EH (cell line): ENCODE measurements around the gene STK11IP.

Experiments
- DNase-seq: peaks from one replicate; pipeline ENCODE4 v3.0.0-alpha.2; 2015; ENCODE audit warnings: low read depth

STK11IP gene

DNA sequence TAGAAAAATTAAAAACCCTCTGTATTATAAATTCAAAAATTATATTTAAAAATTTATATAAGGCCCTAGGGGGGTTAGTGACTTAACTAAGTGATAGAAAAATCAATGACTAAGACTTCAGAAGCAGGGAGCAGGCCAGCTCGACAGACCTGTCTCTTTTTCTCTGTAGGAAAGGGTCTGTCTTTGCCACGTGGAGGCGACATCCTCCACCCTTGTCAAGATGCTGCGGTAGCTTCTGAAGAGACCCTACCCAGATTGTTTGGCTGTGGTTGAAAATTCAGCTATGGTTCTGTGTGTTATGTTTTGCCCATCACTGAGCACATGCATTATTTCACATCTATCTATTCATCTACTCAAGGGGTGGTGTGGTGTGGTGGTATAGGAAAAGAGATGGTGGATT lies 21.6 kb downstream of the STK11IP start:
- DNase-seq: no peak

DNA sequence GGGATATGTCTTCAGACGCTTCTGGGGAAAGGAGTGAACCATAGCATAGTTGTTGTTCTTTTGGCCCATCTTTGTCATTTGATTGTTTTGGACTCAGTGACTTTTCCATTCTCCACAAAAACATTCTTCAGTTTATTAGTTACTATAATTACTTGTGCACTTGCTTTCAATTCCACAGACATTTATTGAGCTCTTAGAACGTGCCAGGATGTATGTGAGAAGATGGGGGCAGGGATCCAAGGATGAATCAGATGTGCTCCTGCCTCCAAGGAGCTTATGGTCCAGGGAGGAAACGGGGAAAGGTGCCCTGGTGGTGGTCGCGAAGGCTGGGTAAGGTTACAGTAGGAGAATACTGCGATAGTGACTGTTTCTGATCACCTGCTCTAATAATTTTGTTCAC lies 22.9 kb downstream of the STK11IP start:
- peak; percentile 67 for DNase-seq

DNA sequence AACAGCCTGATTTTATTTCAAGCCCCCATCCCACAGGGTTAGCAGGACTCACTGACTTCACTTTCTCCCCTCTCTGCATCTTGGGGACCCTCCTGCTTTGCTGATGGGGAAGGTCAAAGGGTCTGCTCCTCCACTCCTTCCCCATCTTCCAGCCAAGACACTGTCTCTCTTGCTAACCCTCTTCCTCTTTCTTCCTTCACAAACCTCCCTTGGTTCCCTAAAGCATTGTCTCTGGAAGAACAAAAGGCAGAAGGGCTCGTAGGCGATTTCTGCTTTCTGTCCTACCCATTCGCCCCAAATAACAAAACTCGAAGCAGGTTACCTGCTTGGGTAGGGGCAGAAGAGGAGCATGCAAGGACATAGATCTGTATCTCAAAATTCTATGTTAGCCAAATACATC lies 24.3 kb downstream of the STK11IP start:
- no peak for DNase-seq

DNA sequence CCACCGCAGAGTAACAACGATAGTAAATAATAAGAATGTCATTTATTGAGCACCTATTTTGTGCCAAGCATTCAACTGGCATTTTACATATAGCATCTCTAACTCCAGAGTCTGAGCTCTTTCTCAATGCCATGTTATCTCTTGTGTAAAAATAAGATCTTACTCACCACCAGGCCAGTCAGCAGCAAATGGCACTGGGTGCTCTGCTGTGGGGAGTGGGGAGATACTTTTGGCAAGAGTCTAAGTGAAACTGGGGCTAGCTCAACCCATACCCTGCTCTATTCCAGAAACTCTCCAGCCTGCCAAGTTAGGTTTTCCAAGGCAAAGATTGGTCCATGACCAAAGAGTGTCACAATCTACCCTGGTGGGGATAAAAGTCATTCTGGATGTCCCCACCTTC lies 24.8 kb downstream of the STK11IP start:
- no peak for DNase-seq

DNA sequence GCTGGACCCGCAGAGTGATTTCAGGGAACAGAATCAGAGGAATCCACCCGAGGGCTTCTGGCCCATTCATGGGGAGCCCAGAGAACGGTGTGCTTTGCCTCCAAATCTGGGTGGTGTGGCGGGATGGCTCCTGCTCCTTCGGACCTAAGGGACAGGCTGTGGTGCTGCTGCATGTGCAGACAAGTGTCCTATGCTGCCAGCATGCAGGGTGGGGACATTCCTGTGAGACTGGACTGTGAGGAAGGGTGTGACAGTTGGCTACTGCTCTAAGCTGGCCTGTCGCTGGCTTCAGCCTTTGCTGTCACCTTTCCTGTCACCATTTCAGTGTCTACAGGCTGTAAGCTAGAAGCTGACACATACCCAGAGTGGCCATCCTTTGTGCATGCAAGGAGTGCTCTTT lies 26.9 kb downstream of the STK11IP start:
- no peak for DNase-seq

DNA sequence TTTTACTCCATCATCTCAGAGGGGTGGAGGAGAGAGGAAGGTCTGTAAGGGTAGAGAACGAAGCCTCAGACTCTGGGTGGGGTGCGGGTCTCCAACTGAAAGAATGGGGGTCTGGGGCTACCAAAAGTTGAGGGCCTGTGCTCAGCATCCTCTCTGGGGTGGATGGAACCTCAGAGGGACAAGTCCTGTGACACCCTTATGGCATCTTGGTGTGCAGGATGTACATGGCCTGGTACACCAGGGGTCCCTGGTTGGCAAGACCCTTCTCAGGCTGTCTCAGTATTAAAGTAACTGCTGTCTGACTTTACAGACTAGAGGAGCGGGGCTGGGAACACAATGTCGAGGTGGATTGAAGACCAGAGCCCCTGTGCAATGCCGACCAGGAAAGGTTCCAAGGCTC lies 27.5 kb downstream of the STK11IP start:
- no peak for DNase-seq

DNA sequence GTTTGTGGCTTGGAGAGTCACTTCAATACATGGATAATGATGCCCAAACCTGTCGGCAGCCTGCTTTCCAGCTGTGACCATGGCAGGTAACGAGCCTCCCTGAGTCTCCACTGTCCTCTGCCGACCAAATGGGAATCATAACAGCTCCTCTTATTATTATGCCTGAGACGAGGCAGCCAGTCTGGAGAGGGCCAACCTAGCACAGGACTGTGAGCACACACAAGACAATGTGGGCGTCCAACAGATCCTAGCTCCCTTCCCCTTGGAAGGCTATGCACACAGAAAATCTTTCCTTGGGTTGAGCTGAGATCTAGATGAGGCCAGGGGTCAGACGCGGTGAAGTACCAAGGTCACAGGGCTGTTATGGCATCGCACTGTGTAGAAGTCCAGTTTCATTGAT lies 28.9 kb downstream of the STK11IP start:
- no peak for DNase-seq

DNA sequence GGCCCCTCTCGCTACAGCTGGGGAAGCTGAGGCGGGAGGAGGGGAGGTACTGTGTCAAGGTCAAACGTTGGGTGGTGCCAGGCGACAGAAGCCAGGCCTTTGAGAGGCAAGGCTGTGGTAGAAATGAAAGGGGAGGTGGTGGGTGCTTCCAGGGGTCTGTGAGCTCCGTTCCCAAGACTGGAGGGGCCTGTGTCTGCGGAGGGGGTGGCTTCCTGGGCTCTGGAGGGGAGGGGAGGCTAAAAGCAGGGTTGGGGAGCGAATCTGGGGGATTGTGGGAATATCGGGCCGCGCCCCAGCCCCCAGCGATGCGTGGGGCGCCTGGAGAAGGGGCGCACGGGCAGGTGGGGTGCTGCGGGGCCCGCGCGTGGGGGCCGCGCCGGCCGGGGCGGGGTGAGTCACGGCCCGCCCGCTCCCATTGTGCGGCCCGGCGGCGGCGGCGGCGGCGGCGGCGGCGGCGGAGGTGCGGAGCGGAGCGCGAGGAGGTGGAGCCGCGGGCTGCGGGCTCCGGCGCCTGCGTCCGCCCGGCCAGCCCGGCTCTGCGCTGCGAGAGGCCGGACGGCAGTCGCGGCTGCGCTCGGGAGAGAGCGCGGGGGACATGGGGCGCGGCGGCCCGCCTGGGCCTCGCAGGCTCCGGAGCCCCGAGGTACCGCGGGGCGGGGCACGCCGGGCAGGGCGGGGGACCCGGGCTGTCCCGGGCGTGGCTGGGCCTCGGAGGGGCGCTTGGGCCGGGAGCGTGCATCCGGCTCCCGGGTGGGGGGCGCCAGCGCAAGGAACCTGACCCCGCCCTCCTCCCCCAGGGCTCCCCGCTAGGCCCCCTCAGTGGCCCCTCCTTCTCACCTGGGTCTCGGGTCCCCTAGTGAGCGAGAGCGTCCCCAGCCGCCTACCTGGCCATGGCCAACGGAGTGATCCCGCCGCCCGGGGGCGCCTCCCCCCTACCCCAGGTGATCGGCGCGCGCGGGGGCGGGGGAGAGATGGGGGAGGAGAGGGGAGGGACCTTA lies 29.7 kb downstream of the STK11IP start, which contains the start of gene SLC4A3:
Gene SLC4A3 (plus strand): TSS at position 528 of the 998 bp plus-strand sequence. CDS start 363 bp downstream, at position 891.
- peak; percentile 58 for DNase-seq

DNA sequence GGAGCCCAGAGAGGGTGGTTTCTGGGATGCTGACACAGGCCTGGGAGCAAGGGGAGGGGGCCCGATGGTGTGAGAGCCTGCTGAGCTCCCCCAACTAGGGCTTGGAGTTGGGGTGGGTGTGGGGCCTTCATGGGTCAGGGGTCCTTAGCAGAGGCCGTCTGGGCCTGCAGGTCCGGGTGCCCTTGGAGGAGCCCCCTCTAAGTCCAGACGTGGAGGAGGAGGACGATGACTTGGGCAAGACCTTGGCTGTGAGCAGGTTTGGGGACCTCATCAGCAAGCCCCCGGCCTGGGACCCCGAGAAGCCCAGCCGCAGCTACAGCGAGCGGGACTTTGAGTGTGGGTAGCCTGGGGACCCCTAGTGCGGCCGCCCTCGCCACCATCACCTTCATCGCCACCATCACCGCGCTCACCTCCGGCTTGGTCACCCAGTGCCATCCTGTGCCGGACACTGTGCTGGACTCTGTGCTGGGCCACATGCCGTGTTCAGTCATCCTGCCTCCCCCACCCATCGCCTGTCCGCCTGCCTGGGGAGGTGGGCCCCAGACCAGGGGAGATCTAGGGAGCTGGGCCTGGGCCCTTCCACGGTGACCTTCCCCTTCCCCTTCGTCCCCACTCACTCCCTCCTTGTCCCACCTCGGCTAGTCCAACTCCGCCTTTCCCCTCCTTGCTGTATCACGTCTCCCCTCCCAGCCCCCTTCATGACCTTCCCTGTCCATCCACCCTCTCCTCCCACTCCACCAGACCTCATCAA lies 30.8 kb downstream of the STK11IP start:
- no peak for DNase-seq

DNA sequence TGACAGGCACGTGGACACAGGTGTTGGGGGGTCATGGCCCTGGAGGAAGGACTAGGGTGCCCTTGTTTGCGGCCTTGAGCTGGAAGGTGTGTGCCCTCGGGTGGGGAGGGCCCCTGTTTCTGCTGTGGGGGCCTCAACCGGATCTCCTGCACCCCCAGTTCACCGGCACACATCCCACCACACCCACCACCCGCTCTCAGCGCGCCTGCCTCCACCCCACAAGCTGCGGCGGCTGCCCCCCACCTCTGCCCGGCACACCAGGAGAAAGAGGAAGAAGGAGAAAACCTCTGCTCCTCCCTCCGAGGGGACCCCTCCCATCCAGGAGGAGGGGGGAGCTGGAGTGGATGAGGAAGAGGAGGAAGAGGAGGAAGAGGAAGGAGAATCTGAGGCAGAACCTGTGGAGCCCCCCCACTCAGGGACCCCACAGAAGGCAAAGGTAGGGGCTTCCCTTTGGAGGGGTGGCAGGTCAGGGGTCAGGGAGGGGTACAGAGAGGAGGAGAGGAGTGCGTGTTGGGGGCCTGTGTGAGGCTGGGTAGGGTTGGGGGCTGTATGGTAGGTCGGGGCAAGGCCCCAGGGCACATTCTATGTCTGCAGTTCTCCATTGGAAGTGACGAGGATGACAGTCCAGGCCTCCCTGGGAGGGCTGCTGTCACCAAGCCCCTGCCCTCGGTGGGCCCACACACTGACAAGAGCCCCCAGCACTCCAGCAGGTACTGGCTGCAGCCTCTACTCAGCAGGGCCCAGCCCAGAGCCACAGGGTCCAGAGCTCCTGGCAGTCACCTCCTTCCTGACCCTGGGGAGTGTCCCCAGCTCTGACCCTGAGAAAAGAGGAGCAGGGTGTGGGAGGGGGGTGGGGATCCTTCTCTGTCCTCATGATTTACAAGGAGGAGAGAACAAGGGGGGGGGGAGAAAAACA lies 31.6 kb downstream of the STK11IP start:
- no peak for DNase-seq

DNA sequence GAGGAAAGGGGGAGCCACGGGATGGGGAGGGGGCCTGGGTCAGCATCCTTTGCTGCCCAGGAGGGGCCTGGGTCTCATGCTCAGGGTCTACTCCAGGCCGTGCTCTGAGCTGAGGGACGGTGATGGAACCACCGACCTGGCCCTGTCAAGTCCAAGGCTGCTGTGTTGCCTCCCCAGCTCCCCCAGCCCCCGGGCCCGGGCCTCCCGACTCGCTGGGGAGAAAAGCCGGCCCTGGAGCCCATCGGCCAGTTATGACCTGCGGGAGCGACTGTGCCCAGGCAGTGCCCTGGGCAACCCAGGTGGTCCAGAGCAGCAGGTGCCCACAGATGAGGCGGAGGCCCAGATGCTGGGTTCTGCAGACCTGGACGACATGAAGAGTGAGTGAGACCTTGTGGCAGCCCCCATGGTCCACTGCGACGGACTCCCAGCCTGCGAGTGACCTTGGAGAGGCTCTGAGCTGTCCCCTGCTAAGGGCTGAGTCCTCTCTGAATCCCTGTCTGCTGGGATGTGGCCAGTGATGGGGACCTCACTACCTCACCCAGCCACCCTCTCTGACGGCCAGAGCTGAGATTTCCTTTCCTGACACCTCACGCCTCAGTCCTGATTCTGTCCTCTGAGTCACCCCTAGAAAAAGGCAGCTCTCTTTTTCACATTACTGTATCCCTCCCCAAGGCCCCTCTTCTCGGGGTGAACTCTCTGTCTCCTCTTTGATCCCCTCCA lies 32.5 kb downstream of the STK11IP start:
- DNase-seq: peak; percentile 22

DNA sequence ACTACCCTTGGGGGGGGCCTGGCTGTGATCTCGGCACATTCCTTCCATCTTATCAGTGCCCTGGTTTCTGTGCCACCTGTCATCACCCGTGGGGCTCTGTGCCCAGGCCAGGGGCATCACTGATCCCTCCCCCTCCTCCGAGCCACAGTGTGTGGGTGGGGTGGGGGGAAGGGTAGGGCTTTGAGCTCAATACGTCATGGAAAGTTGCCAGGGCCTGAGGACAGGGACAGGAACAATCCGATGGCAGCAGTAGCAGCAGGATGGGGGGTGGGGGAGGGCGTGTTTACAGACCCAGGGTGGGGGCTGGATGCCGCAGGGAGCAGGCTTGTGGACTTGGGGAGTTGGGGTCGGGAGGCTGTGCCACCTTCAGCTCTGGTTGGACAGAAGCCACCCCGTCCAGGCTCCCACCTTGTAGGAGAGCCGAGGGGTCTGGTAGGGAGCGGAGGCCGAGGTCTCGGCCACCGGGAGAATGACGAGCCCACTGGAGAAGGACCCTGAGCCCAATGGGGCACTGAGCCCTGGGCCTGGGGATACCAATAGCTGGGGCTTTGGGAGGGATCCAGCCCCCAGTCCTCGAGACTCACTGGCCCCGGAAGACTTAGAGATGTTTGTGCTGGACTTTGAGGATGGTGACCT lies 33.2 kb downstream of the STK11IP start:
- no peak for DNase-seq

DNA sequence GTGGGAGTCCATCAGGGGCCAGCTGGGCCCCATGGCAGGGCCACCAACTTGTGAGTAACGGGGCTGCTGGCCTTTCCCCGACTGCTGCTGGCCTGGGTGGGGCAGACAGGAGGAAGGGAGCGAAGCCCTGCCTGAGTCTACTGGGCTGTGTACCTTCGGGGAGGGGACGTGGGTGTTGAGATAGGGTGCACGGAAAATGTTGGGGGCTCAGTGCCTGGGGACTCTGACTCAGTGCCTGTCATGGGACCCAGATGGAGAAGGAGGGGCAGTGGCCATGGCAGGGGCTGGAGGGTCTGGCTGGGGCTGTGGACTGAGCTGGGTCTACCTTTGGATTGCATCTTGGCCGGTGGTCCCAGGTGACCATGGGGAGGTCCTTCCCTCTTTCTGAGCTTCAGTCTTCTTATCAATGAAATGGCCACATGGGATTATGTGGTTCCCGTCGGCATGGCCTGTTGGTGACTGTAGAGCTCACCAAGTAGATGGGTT lies 33.8 kb downstream of the STK11IP start:
- DNase-seq: no peak

DNA sequence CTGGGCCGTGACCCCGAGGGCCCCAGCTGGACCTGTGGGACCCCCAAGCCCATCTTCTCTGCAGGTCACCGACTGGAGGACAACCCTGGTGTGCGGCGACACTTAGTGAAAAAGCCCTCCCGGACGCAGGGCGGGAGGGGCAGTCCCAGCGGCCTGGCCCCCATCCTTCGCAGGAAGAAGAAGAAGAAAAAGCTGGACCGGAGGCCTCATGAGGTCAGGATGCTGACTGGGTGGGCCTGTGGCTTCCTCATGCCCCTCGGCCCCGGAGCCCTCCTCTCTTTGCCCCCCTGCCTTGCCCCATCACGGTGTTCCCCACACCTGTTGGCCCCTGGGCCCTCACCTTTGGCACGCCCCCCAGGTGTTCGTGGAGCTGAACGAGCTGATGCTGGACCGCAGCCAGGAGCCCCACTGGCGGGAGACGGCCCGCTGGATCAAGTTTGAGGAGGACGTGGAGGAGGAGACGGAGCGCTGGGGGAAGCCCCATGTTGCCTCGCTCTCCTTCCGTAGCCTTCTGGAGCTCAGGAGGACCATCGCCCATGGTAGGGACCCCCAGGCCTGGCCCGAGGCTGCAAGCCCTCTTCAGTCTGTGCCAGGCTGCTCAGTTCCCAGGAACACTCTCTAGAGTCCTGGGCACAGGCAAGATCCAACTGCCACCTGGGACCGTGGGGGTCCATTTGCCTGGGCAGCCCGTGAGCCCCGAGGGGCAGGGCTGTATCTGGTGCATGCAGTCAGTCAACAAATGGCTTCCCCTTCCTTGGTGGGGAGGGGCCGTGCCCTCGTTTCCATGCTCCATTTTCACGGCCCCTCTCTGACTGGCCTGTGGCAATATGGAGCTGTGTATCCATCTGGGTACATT lies 34.5 kb downstream of the STK11IP start:
- no peak for DNase-seq

DNA sequence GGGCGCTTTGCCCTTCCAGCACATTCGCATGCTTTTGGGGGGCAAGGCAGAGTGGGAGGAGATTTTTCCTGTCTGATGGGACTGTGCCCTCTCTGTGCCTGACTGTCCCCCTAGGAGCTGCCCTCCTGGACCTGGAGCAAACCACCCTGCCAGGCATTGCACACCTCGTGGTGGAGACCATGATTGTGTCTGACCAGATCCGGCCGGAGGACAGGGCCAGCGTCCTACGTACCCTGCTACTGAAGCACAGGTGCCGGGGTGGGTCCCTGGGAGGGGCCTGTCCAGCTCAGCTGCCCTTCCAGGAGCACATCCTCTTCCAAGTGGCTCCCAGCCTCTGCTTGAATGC lies 35.1 kb downstream of the STK11IP start:
- no peak for DNase-seq

DNA sequence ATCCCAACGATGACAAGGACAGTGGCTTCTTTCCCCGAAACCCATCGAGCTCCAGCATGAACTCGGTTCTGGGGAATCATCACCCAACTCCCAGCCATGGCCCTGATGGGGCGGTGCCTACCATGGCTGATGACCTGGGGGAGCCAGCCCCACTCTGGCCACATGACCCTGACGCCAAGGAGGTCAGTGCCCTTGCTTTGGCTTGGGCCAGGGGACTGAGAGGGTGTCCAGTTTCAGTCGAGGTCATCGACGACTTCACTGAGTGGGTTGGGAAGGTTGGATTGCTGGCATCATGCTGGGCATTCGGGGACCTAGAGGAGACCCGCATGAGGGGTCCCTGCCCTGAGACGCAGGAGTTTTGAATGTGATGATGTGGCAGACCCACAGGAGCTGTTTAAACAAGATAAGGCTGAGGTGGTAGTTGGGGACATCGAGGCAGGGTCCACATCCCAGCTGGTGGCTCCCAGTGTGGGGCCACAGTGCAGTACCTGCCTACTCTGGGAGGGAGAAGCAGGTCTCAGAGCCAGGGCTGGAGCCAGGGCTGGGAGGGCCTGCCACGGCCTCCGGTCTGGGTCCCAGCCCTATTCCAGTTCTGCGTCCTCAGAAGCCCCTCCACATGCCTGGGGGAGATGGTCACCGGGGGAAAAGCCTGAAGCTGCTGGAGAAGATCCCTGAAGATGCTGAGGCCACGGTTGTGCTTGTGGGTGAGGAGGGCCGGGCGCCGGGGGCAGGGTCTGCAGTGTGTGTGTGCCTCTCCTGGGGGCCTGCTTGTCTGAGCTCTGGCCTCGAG lies 35.8 kb downstream of the STK11IP start:
- no peak for DNase-seq

DNA sequence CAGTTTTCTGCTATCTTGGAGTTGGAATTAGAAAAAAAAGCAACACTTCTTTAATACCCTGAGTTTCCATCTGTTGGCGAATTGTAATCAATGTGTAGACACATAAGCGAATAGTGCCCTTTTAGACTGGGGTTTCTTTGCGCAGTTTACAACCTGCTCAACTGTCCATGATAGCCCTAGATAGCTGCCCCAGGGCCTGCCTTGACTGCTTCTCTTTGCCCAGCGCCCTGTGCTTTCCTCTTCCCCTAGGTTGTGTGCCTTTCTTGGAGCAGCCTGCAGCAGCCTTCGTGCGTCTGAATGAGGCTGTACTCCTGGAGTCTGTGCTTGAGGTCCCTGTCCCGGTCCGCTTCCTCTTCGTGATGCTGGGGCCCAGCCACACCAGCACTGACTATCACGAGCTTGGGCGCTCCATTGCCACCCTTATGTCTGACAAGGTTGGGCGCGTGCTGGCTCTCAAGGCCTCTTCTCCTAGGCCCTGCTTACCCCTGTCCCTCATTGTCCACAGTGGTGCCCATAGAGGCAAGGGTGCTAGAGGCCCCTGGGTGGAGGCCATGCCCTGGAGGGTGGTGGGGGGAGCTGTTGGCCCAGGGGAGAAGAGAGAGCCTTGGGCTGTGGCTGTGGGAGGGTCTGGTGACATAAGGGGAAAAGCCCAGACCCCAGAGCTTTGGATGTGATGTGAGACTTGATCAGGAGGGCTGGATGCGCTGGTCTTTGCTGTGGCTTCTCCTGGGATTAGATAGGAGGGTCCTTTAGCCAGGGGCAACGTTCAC lies 36.7 kb downstream of the STK11IP start:
- no peak for DNase-seq
